NCI-H446 treated with DMSO at 0.1 percent for 48 hours (cell line): ENCODE data around the gene ERBB4.

Source experiments
- DNase-seq: peaks from one replicate; lab custom pipeline; 2025; lab: John Stamatoyannopoulos, UW

The ERBB4 gene

GRCh38 chr2:211416373-211416772 is 1122.2 kb downstream of the ERBB4 start:
- DNase-seq: no peak

GRCh38 chr2:211413746-211414145 is 1124.9 kb downstream of the ERBB4 start:
- no peak for DNase-seq

- DNase-seq: no peak
Measured at GRCh38 chr2:211408483-211408891, 1130.1 kb downstream of the ERBB4 start.

GRCh38 chr2:211407076-211407475 is 1131.5 kb downstream of the ERBB4 start:
- no peak for DNase-seq

- no peak for DNase-seq
Measured at GRCh38 chr2:211405036-211405435, 1133.6 kb downstream of the ERBB4 start.

GRCh38 chr2:211404098-211404497 is 1134.5 kb downstream of the ERBB4 start:
- DNase-seq: no peak

- no peak for DNase-seq
Measured at GRCh38 chr2:211401328-211401727, 1137.3 kb downstream of the ERBB4 start.

GRCh38 chr2:211397764-211398163 is 1140.8 kb downstream of the ERBB4 start:
- DNase-seq: no peak

GRCh38 chr2:211396815-211397214 is 1141.8 kb downstream of the ERBB4 start:
- no peak for DNase-seq

GRCh38 chr2:211391189-211391567 is 1147.4 kb downstream of the ERBB4 start:
- DNase-seq: no peak

- DNase-seq: no peak
Measured at GRCh38 chr2:211390536-211391188, 1147.9 kb downstream of the ERBB4 start.

- DNase-seq: no peak
Measured at GRCh38 chr2:211387734-211388133, 1150.9 kb downstream of the ERBB4 start.

GRCh38 chr2:211380041-211380440 is 1158.6 kb downstream of the ERBB4 start:
- no peak for DNase-seq

GRCh38 chr2:211376410-211376809 is 1162.2 kb downstream of the ERBB4 start:
- DNase-seq: no peak

GRCh38 chr2:211373203-211373602 is 1165.4 kb downstream of the ERBB4 start:
- DNase-seq: no peak

GRCh38 chr2:211371465-211371864 is 1167.1 kb downstream of the ERBB4 start:
- no peak for DNase-seq

- DNase-seq: no peak
Measured at GRCh38 chr2:211368467-211368866, 1170.1 kb downstream of the ERBB4 start.

GRCh38 chr2:211367711-211368110 is 1170.9 kb downstream of the ERBB4 start:
- DNase-seq: no peak

- no peak for DNase-seq
Measured at GRCh38 chr2:211367293-211367692, 1171.3 kb downstream of the ERBB4 start.

GRCh38 chr2:211364911-211365310 is 1173.7 kb downstream of the ERBB4 start:
- DNase-seq: no peak

GRCh38 chr2:211361383-211361782 is 1177.2 kb downstream of the ERBB4 start:
- DNase-seq: no peak

GRCh38 chr2:211359347-211359746 is 1179.3 kb downstream of the ERBB4 start:
- DNase-seq: no peak

GRCh38 chr2:211358504-211358903 is 1180.1 kb downstream of the ERBB4 start:
- DNase-seq: no peak

- no peak for DNase-seq
Measured at GRCh38 chr2:211354481-211354880, 1184.1 kb downstream of the ERBB4 start.
